ENCODE measurements around the gene BICDL2. TPM values are rescaled to one million over a fixed set of nuclear protein-coding genes. Genes with fewer than 3 reads are reported as not detected.

Gene BICDL2
- total RNA-seq, 2 experiments from 2014 or later, result 0.40 to 0.46 TPM

DNA sequence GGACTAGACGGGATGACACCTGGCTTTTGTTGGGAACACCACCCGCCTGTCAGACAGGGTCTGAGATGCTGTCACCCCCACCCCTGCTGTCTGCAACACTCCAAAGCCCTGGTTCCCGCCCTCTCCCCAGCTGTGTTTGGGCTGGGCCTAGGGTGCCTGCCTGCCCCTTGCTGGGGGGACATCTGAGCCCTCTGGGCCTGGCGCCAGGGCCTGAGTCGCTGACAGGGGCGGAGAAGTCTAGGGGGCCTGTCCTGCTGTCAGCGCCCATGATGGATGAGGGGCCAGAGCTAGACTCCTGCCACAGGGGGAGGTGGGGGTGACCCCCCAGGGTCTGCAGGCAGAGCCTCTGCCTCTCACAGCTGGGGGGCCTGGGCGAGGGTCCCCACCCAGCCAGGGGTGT, 48.9 kb downstream of the BICDL2 start:
- no peaks in the 10 kb centered on the region for H3K36me3 Mint-ChIP-seq
- intact Hi-C loops (cut with micrococcal nuclease), result no loop called here
- H3K27me3 Mint-ChIP-seq, result peaks cover 2% of the 10 kb centered on the region
- POLR2A ChIA-PET, result no interaction called here
- H3K4me3 Mint-ChIP-seq, result no peak overlapping the region
- H3K9me3 Mint-ChIP-seq, result no peaks in the 10 kb centered on the region
- H3K27ac Mint-ChIP-seq, result no peak overlapping the region
- H3K4me1 Mint-ChIP-seq (ENCODE audit: low read depth), result peaks cover 4% of the 10 kb centered on the region
- CTCF ChIA-PET, result interaction anchor here (0.9 kb wide), 1 partner anchor 41 kb away, joined by 4 read pairs; no protein-coding TSS in a partner anchor
- no peak for DNase-seq

GRCh38 chr16:2987286-2987685, 49.5 kb downstream of the BICDL2 start:
- Mint-ChIP-seq H3K36me3 (no peaks in the 10 kb centered on the region), H3K9me3 (no peaks in the 10 kb centered on the region), H3K4me3 (no peak overlapping the region), H3K27ac (no peak overlapping the region), H3K4me1 (ENCODE audit: low read depth) (peaks cover 4% of the 10 kb centered on the region), H3K27me3 (peaks cover 2% of the 10 kb centered on the region)
- CTCF ChIA-PET, result no interaction called here
- POLR2A ChIA-PET, result no interaction called here
- DNase-seq, result no peak
- intact Hi-C loops (cut with micrococcal nuclease), result no loop called here

GRCh38 chr16:2986623-2987188, 50.0 kb downstream of the BICDL2 start:
- Mint-ChIP-seq H3K27me3 (peaks cover 2% of the 10 kb centered on the region), H3K36me3 (no peaks in the 10 kb centered on the region)
- CTCF ChIA-PET, result no interaction called here

DNA sequence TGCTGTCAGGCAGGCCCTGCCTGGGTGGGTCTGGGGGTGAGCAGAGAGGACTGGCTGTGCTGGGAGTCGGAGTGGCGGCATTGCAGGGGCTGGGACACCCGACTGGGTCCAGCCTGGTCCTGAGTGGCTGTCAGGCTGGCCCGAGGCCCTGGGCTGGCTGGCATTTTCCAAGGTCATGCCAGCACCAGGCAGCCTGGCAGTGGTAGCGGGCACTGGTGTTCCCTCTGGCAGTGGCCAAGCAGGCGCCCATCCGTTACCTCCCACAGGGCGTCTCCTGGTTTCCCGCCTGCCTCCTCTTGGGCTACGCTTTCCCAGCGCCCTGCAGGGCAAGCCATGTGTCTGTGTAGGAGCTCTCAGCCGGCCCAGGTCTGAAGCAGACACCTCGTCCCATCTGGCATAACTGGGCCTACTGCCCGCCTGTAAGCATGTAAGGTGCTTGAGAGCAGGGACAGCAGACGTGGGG, 50.8 kb downstream of the BICDL2 start:
- Mint-ChIP-seq H3K4me3 (no peak overlapping the region), H3K27ac (no peak overlapping the region), H3K36me3 (no peaks in the 10 kb centered on the region), H3K9me3 (no peaks in the 10 kb centered on the region), H3K27me3 (peaks cover 2% of the 10 kb centered on the region), H3K4me1 (ENCODE audit: low read depth) (peaks cover 6% of the 10 kb centered on the region)
- intact Hi-C loops (cut with micrococcal nuclease), result no loop called here
- ChIA-PET POLR2A (no interaction called here), CTCF (interaction anchor here (0.5 to 1.8 kb wide), 2 partner anchors 25 to 46 kb away, joined by 5 to 7 read pairs; no protein-coding TSS in a partner anchor)
- DNase-seq, result no peak

More at GRCh38 chr16:2986623-2987188, 50.0 kb downstream of the BICDL2 start:
- DNase-seq, result no peak
- intact Hi-C loops (cut with micrococcal nuclease), result no loop called here
- Mint-ChIP-seq H3K27ac (no peak overlapping the region), H3K9me3 (no peaks in the 10 kb centered on the region), H3K4me3 (no peak overlapping the region), H3K4me1 (ENCODE audit: low read depth) (peaks cover 5% of the 10 kb centered on the region)
- POLR2A ChIA-PET, result no interaction called here

GRCh38 chr16:2985462-2985861, 51.3 kb downstream of the BICDL2 start:
- H3K36me3 Mint-ChIP-seq, result no peaks in the 10 kb centered on the region
- H3K27me3 Mint-ChIP-seq, result peaks cover under 1% of the 10 kb centered on the region
- no peaks in the 10 kb centered on the region for H3K9me3 Mint-ChIP-seq
- no peak overlapping the region for H3K27ac Mint-ChIP-seq
- intact Hi-C loops (cut with micrococcal nuclease), result no loop called here
- H3K4me1 Mint-ChIP-seq (ENCODE audit: low read depth), result peaks cover 8% of the 10 kb centered on the region
- no peak overlapping the region for H3K4me3 Mint-ChIP-seq
- POLR2A ChIA-PET, result no interaction called here
- CTCF ChIA-PET, result interaction anchor here (0.5 to 1.8 kb wide), 3 partner anchors 24 to 144 kb away, joined by 4 to 7 read pairs (median 5); no protein-coding TSS in a partner anchor
- no peak for DNase-seq

DNA sequence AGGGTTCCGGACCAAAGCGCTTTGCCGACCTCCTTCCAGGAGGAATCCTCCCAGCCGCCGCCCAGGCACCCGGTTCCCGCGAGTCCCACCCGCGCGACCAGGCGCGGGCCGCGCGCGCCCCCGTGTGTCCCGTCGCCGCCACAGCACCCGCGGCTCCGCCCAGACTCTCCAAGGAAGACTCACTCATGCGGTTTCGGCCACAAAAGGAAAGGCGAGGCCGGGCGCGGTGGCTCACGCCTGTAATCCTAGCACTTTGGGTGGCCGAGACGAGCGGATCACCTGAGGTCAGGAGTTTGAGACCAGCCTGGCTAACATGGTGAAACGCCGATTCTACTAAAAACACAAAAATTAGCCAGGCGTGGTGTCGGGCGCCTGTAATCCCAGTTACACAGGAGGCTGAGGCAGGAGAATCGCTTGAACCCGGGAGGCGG, 53.0 kb downstream of the BICDL2 start:
- CTCF ChIA-PET, result interaction anchor here (0.8 to 1.6 kb wide), 4 partner anchors 12 to 48 kb away, joined by 3 to 4 read pairs (median 4); no protein-coding TSS in a partner anchor
- peak; percentile 89 for DNase-seq
- POLR2A ChIA-PET, result interaction anchor here (1.5 kb wide), 1 partner anchor 13 kb away, joined by 3 read pairs; no protein-coding TSS in a partner anchor
- Mint-ChIP-seq H3K36me3 (peaks cover 7% of the 10 kb centered on the region), H3K4me1 (ENCODE audit: low read depth) (peaks cover 13% of the 10 kb centered on the region), H3K9me3 (no peaks in the 10 kb centered on the region), H3K27me3 (no peaks in the 10 kb centered on the region), H3K4me3 (peak overlapping the region; percentile 29), H3K27ac (no peak overlapping the region)
- intact Hi-C loops (cut with micrococcal nuclease), result loop anchor here (5.0 kb wide), 1 partner anchor 76 kb away; no protein-coding TSS in a partner anchor

- H3K4me1 Mint-ChIP-seq (ENCODE audit: low read depth), result peaks cover 15% of the 10 kb centered on the region
- intact Hi-C loops (cut with micrococcal nuclease), result loop anchor here (5.0 kb wide), 1 partner anchor 75 kb away; no protein-coding TSS in a partner anchor
- peaks cover 12% of the 10 kb centered on the region for H3K36me3 Mint-ChIP-seq
- no peaks in the 10 kb centered on the region for H3K9me3 Mint-ChIP-seq
- no peak overlapping the region for H3K27ac Mint-ChIP-seq
- no peak for DNase-seq
- H3K4me3 Mint-ChIP-seq, result no peak overlapping the region
- H3K27me3 Mint-ChIP-seq, result no peaks in the 10 kb centered on the region
- ChIA-PET POLR2A (interaction anchor here (1.3 to 1.5 kb wide), 2 partner anchors 12 to 14 kb away, joined by 3 read pairs; no protein-coding TSS in a partner anchor), CTCF (interaction anchor here (0.6 to 1.6 kb wide), 4 partner anchors 10 to 49 kb away, joined by 3 to 6 read pairs (median 3); partner anchors contain the start of gene PAQR4)
Measured at GRCh38 chr16:2982402-2982801, 54.3 kb downstream of the BICDL2 start.

- H3K36me3 Mint-ChIP-seq, result peaks cover 17% of the 10 kb centered on the region
- H3K27ac Mint-ChIP-seq, result no peak overlapping the region
- H3K27me3 Mint-ChIP-seq, result no peaks in the 10 kb centered on the region
- CTCF ChIA-PET, result interaction anchor here (1.2 to 1.6 kb wide), 3 partner anchors 9 to 50 kb away, joined by 3 read pairs; no protein-coding TSS in a partner anchor
- DNase-seq, result no peak
- intact Hi-C loops (cut with micrococcal nuclease), result loop anchor here (5.0 kb wide), 1 partner anchor 75 kb away; no protein-coding TSS in a partner anchor
- H3K4me1 Mint-ChIP-seq (ENCODE audit: low read depth), result peaks cover 15% of the 10 kb centered on the region
- peak overlapping the region; percentile 62 for H3K4me3 Mint-ChIP-seq
- POLR2A ChIA-PET, result interaction anchor here (1.1 to 1.3 kb wide), 3 partner anchors 10 to 39 kb away, joined by 3 to 4 read pairs (median 3); no protein-coding TSS in a partner anchor
- no peaks in the 10 kb centered on the region for H3K9me3 Mint-ChIP-seq
Measured at GRCh38 chr16:2981899-2982250, 54.9 kb downstream of the BICDL2 start.

GRCh38 chr16:2981177-2981898, 55.4 kb downstream of the BICDL2 start:
- POLR2A ChIA-PET, result interaction anchor here (1.1 to 1.3 kb wide), 3 partner anchors 9 to 40 kb away, joined by 3 to 4 read pairs (median 3); no protein-coding TSS in a partner anchor
- peak overlapping the region; percentile 87 for H3K4me3 Mint-ChIP-seq

DNA sequence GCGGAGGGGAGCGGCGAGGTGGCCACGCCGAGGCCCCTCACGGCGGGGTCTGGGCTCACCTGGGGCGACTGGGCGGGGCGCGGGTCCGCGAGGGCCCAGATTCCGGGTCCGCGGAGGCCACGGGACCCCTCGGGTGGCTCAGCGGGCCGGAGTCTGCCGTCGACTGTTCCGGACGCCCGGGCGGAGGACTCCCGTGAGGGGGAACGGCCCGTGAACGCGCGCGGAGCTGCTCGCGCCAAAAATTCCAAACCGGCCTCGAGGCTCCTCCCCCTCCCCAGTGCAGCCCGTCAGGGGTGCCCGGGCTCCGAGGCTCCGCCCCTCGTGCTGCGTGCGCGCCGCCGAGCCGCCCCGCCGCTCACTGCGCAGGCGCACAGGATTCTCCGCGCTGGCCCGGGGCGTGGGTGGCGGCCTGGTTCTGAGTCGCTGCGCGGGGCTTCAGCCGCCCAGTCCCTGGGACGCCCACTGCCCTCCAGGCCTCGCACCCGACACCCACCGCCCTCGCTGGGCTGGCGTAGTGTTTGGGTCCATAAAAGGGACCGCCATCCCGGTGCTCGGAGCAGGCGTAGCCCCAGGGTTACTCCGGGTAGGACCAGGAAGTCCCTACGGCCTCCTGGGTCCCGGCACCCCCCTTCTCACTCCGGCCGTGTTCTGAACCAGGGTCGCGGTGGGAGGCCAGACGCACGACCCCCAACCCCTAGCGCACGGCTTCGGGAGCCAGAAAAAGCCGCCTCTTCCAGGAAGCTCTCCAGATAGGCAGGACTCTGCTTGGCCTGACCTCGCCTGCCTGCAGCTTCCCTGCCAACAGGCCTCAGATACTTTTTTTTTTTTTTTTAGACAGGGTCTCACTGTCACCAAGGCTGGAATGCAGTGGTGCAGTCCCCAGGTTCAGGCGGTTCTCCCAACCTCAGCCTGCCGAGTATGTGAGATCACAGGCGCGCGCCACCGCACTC, 56.2 kb downstream of the BICDL2 start, which contains the start of gene PKMYT1:
Gene PKMYT1, minus strand, starts transcription at position 220 of the 950 bp plus-strand sequence. CDS start 789 bp downstream, outside the sequence.
- CTCF ChIA-PET, result interaction anchor here (0.7 to 1.9 kb wide), 7 partner anchors 8 to 79 kb away, joined by 3 to 7 read pairs (median 3); no protein-coding TSS in a partner anchor
- peak within 1 kb of the TSS; percentile 87 for H3K4me3 Mint-ChIP-seq
- peaks cover 24% of the 10 kb centered on the region for H3K36me3 Mint-ChIP-seq

More at GRCh38 chr16:2981177-2981898, 55.4 kb downstream of the BICDL2 start:
- Mint-ChIP-seq H3K36me3 (peaks cover 18% of the 10 kb centered on the region), H3K27me3 (no peaks in the 10 kb centered on the region), H3K27ac (peak overlapping the region; percentile 81), H3K4me1 (ENCODE audit: low read depth) (peaks cover 15% of the 10 kb centered on the region), H3K9me3 (no peaks in the 10 kb centered on the region)
- CTCF ChIA-PET, result interaction anchor here (0.8 to 1.9 kb wide), 6 partner anchors 9 to 79 kb away, joined by 3 to 7 read pairs (median 3); no protein-coding TSS in a partner anchor
- no peak for DNase-seq
- intact Hi-C loops (cut with micrococcal nuclease), result loop anchor here (5.0 kb wide), 1 partner anchor 74 kb away; no protein-coding TSS in a partner anchor

More for the DNA sequence above, 56.2 kb downstream of the BICDL2 start, which contains the start of gene PKMYT1:
- POLR2A ChIA-PET, result interaction anchor here (0.6 to 1.7 kb wide), 7 partner anchors 8 to 41 kb away, joined by 3 to 14 read pairs (median 3); partner anchors contain the start of gene PAQR4
- no peaks in the 10 kb centered on the region for H3K27me3 Mint-ChIP-seq
- intact Hi-C loops (cut with micrococcal nuclease), result loop anchor here (1.0 to 5.0 kb wide), 2 partner anchors 11 to 73 kb away; partner anchors contain the start of gene PAQR4
- H3K4me1 Mint-ChIP-seq (ENCODE audit: low read depth), result peaks cover 15% of the 10 kb centered on the region
- no peaks in the 10 kb centered on the region for H3K9me3 Mint-ChIP-seq
- DNase-seq, result peak; percentile 96
- peak within 1 kb of the TSS; percentile 81 for H3K27ac Mint-ChIP-seq

Measured in activated CD4-positive, alpha-beta memory T cell treated with anti-CD3 and anti-CD28 coated beads for 36 hours (primary cell).